ENCODE data around the gene SLC28A3.

The SLC28A3 gene

GRCh38 chr9:84283946-84284345, 56.6 kb downstream of the SLC28A3 start:
- no peaks in the 10 kb centered on the region for H3K27me3 ChIP-seq (ENCODE audit: insufficient read depth, poor library complexity, severe bottlenecking)
- H3K27ac ChIP-seq (replicated peaks) = no peak overlapping the region
- TF ChIP-seq, protein P1, sequence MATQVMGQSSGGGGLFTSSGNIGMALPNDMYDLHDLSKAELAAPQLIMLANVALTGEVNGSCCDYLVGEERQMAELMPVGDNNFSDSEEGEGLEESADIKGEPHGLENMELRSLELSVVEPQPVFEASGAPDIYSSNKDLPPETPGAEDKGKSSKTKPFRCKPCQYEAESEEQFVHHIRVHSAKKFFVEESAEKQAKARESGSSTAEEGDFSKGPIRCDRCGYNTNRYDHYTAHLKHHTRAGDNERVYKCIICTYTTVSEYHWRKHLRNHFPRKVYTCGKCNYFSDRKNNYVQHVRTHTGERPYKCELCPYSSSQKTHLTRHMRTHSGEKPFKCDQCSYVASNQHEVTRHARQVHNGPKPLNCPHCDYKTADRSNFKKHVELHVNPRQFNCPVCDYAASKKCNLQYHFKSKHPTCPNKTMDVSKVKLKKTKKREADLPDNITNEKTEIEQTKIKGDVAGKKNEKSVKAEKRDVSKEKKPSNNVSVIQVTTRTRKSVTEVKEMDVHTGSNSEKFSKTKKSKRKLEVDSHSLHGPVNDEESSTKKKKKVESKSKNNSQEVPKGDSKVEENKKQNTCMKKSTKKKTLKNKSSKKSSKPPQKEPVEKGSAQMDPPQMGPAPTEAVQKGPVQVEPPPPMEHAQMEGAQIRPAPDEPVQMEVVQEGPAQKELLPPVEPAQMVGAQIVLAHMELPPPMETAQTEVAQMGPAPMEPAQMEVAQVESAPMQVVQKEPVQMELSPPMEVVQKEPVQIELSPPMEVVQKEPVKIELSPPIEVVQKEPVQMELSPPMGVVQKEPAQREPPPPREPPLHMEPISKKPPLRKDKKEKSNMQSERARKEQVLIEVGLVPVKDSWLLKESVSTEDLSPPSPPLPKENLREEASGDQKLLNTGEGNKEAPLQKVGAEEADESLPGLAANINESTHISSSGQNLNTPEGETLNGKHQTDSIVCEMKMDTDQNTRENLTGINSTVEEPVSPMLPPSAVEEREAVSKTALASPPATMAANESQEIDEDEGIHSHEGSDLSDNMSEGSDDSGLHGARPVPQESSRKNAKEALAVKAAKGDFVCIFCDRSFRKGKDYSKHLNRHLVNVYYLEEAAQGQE (IDR thresholded peaks at IDR 0.05; ENCODE audit: insufficient replicate concordance, low read depth) = no peak
- no peak for TF ChIP-seq SPI1 (IDR thresholded peaks at IDR 0.05; ENCODE audit: borderline replicate concordance, low read depth)
- no peak overlapping the region for H3K4me3 ChIP-seq (replicated peaks; ENCODE audit: insufficient read depth, low read length)
- no peak for DNase-seq (ENCODE audit: low read depth in 1 of 2, low spot score in 1 of 2)

DNA sequence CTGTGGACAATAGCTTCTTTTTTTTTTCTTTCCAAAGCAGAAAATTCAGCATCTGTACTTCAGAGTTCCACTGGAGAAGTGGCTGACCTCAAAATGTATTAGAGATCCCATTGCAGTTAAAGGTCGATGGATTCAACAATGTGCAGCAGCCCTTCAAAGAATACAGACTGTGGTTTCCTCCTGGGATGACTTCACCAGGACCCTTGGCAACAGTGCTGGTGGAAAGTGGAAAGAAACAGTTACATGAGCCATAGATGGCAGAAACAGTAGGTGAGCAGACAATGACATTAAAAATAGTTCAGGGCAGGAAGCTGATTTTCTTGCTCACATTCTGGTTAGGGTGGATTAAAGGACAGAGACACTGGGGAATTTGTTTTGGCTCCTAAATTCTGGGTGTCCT, 62.4 kb downstream of the SLC28A3 start:
- TF ChIP-seq GABPA (IDR thresholded peaks at IDR 0.05; ENCODE audit: low read depth) (no peak), SPI1 (IDR thresholded peaks at IDR 0.05; ENCODE audit: borderline replicate concordance, low read depth) (no peak), POLR2AphosphoS5 (IDR thresholded peaks at IDR 0.05; ENCODE audit: low read depth) (no peak)
- TF ChIP-seq, protein P2, sequence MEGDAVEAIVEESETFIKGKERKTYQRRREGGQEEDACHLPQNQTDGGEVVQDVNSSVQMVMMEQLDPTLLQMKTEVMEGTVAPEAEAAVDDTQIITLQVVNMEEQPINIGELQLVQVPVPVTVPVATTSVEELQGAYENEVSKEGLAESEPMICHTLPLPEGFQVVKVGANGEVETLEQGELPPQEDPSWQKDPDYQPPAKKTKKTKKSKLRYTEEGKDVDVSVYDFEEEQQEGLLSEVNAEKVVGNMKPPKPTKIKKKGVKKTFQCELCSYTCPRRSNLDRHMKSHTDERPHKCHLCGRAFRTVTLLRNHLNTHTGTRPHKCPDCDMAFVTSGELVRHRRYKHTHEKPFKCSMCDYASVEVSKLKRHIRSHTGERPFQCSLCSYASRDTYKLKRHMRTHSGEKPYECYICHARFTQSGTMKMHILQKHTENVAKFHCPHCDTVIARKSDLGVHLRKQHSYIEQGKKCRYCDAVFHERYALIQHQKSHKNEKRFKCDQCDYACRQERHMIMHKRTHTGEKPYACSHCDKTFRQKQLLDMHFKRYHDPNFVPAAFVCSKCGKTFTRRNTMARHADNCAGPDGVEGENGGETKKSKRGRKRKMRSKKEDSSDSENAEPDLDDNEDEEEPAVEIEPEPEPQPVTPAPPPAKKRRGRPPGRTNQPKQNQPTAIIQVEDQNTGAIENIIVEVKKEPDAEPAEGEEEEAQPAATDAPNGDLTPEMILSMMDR (IDR thresholded peaks at IDR 0.05; ENCODE audit: insufficient read depth, low read length) = no peak
- TF ChIP-seq, protein P1 (IDR thresholded peaks at IDR 0.05; ENCODE audit: insufficient replicate concordance, low read depth) = no peak
- no peak for DNase-seq (ENCODE audit: low read depth in 1 of 2, low spot score in 1 of 2)
- Histone ChIP-seq H3K27ac (replicated peaks) (no peak overlapping the region), H3K27me3 (ENCODE audit: insufficient read depth, poor library complexity, severe bottlenecking) (no peaks in the 10 kb centered on the region), H3K4me3 (replicated peaks; ENCODE audit: insufficient read depth, low read length) (no peak overlapping the region)

GRCh38 chr9:84277646-84278045, 62.9 kb downstream of the SLC28A3 start:
- Histone ChIP-seq H3K4me3 (replicated peaks; ENCODE audit: insufficient read depth, low read length) (no peak overlapping the region), H3K27ac (replicated peaks) (no peak overlapping the region), H3K27me3 (ENCODE audit: insufficient read depth, poor library complexity, severe bottlenecking) (no peaks in the 10 kb centered on the region)
- no peak for DNase-seq (ENCODE audit: low read depth in 1 of 2, low spot score in 1 of 2)
- TF ChIP-seq, protein P2 (IDR thresholded peaks at IDR 0.05; ENCODE audit: insufficient read depth, low read length) = no peak
- TF ChIP-seq SPI1 (IDR thresholded peaks at IDR 0.05; ENCODE audit: borderline replicate concordance, low read depth) (no peak), GABPA (IDR thresholded peaks at IDR 0.05; ENCODE audit: low read depth) (no peak), POLR2AphosphoS5 (IDR thresholded peaks at IDR 0.05; ENCODE audit: low read depth) (no peak)
- TF ChIP-seq, protein P1 (IDR thresholded peaks at IDR 0.05; ENCODE audit: insufficient replicate concordance, low read depth) = no peak

- Histone ChIP-seq H3K27ac (replicated peaks) (no peak overlapping the region), H3K27me3 (ENCODE audit: insufficient read depth, poor library complexity, severe bottlenecking) (no peaks in the 10 kb centered on the region), H3K4me3 (replicated peaks; ENCODE audit: insufficient read depth, low read length) (no peak overlapping the region)
- no peak for DNase-seq (ENCODE audit: low read depth in 1 of 2, low spot score in 1 of 2)
- TF ChIP-seq POLR2AphosphoS5 (IDR thresholded peaks at IDR 0.05; ENCODE audit: low read depth) = no peak
- no peak for TF ChIP-seq SPI1 (IDR thresholded peaks at IDR 0.05; ENCODE audit: borderline replicate concordance, low read depth)
- TF ChIP-seq, protein P1 (IDR thresholded peaks at IDR 0.05; ENCODE audit: insufficient replicate concordance, low read depth) = no peak
- TF ChIP-seq, protein P2 (IDR thresholded peaks at IDR 0.05; ENCODE audit: insufficient read depth, low read length) = no peak
- TF ChIP-seq GABPA (IDR thresholded peaks at IDR 0.05; ENCODE audit: low read depth) = no peak
These were observed 63.8 kb downstream of the SLC28A3 start for GRCh38 chr9:84276741-84277140.

All from HL-60 (cell line).